ENCODE measurements around the gene EPHA1.

DNA sequence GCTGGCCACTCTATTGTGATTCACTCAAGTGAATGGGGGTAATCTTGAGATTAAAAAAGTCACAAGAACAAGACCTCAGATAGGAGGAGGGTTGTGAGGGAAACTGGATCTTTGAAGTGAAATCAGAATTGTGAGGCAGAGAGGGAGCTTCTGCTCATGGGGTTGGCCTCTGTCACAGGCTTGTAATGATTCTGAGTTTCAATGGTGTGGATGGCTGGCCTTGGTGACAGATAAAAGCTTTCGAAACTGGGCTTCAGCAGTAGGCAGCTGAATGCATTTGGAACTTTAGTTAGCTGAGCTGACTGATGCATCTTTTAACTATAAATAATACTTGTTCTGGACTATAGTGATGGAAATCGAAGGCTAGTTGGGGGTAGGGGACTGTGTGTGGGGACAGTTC, 46.8 kb upstream of the EPHA1 start:
- TF ChIP-seq, protein P1, sequence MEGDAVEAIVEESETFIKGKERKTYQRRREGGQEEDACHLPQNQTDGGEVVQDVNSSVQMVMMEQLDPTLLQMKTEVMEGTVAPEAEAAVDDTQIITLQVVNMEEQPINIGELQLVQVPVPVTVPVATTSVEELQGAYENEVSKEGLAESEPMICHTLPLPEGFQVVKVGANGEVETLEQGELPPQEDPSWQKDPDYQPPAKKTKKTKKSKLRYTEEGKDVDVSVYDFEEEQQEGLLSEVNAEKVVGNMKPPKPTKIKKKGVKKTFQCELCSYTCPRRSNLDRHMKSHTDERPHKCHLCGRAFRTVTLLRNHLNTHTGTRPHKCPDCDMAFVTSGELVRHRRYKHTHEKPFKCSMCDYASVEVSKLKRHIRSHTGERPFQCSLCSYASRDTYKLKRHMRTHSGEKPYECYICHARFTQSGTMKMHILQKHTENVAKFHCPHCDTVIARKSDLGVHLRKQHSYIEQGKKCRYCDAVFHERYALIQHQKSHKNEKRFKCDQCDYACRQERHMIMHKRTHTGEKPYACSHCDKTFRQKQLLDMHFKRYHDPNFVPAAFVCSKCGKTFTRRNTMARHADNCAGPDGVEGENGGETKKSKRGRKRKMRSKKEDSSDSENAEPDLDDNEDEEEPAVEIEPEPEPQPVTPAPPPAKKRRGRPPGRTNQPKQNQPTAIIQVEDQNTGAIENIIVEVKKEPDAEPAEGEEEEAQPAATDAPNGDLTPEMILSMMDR (conservative IDR thresholded peaks at IDR 0.05; ENCODE audit: low read length): no peak
- TF ChIP-seq EZH2phosphoT487 (IDR thresholded peaks at IDR 0.05; ENCODE audit: borderline replicate concordance): no peak
